ENCODE measurements around the gene CCDC59.

DNA sequence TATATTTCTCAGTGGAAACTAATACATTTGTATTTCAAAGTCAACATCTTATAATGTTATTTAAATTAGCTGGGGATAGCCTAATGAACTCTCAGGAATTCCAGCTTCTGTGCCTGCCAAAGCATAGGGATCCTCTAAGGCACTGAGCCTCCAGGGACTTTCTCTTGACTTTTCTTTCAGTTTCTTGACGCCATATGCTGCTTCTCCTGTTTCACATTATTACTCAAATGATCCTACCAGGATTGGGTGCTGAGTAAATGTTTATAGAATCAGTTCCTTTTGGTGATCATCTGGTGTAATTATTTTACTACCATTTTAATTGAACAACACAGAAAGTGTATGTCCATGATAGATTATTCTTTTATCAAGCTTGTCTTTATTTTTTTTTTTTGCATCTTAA, 8.0 kb upstream of the CCDC59 start:
- TF ChIP-seq, protein P1, sequence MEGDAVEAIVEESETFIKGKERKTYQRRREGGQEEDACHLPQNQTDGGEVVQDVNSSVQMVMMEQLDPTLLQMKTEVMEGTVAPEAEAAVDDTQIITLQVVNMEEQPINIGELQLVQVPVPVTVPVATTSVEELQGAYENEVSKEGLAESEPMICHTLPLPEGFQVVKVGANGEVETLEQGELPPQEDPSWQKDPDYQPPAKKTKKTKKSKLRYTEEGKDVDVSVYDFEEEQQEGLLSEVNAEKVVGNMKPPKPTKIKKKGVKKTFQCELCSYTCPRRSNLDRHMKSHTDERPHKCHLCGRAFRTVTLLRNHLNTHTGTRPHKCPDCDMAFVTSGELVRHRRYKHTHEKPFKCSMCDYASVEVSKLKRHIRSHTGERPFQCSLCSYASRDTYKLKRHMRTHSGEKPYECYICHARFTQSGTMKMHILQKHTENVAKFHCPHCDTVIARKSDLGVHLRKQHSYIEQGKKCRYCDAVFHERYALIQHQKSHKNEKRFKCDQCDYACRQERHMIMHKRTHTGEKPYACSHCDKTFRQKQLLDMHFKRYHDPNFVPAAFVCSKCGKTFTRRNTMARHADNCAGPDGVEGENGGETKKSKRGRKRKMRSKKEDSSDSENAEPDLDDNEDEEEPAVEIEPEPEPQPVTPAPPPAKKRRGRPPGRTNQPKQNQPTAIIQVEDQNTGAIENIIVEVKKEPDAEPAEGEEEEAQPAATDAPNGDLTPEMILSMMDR (IDR thresholded peaks at IDR 0.05 in 2 of 3, conservative IDR thresholded peaks at IDR 0.05 in 1 of 3; ENCODE audit: borderline replicate concordance in 1 of 3, insufficient read depth in 1 of 3, low read depth in 2 of 3, low read length in 2 of 3), result no peak
- TF ChIP-seq CEBPB (IDR thresholded peaks at IDR 0.05; ENCODE audit: low read depth) (no peak), RAD21 (IDR thresholded peaks at IDR 0.05; ENCODE audit: low read depth) (no peak), EZH2 (IDR thresholded peaks at IDR 0.05) (no peak), CBX3 (IDR thresholded peaks at IDR 0.05; ENCODE audit: low read depth) (no peak), SIN3A (IDR thresholded peaks at IDR 0.05; ENCODE audit: low read depth) (no peak), POLR2A (IDR thresholded peaks at IDR 0.05; ENCODE audit: borderline replicate concordance, extremely low read depth, insufficient read depth, insufficient read length) (no peak), POLR2AphosphoS5 (IDR thresholded peaks at IDR 0.05; ENCODE audit: low read depth, low read length) (no peak), ZFX (IDR thresholded peaks at IDR 0.05) (no peak), ELF1 (IDR thresholded peaks at IDR 0.05; ENCODE audit: borderline replicate concordance, low read depth) (no peak), TCF7L2 (IDR thresholded peaks at IDR 0.05; ENCODE audit: borderline replicate concordance, extremely low read depth, insufficient read depth, insufficient read length) (no peak), EGR1 (IDR thresholded peaks at IDR 0.05; ENCODE audit: low read depth) (no peak)
- TF ChIP-seq, protein P2, sequence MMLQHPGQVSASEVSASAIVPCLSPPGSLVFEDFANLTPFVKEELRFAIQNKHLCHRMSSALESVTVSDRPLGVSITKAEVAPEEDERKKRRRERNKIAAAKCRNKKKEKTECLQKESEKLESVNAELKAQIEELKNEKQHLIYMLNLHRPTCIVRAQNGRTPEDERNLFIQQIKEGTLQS (IDR thresholded peaks at IDR 0.05), result no peak
- TF ChIP-seq, protein P3, sequence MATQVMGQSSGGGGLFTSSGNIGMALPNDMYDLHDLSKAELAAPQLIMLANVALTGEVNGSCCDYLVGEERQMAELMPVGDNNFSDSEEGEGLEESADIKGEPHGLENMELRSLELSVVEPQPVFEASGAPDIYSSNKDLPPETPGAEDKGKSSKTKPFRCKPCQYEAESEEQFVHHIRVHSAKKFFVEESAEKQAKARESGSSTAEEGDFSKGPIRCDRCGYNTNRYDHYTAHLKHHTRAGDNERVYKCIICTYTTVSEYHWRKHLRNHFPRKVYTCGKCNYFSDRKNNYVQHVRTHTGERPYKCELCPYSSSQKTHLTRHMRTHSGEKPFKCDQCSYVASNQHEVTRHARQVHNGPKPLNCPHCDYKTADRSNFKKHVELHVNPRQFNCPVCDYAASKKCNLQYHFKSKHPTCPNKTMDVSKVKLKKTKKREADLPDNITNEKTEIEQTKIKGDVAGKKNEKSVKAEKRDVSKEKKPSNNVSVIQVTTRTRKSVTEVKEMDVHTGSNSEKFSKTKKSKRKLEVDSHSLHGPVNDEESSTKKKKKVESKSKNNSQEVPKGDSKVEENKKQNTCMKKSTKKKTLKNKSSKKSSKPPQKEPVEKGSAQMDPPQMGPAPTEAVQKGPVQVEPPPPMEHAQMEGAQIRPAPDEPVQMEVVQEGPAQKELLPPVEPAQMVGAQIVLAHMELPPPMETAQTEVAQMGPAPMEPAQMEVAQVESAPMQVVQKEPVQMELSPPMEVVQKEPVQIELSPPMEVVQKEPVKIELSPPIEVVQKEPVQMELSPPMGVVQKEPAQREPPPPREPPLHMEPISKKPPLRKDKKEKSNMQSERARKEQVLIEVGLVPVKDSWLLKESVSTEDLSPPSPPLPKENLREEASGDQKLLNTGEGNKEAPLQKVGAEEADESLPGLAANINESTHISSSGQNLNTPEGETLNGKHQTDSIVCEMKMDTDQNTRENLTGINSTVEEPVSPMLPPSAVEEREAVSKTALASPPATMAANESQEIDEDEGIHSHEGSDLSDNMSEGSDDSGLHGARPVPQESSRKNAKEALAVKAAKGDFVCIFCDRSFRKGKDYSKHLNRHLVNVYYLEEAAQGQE (IDR thresholded peaks at IDR 0.05; ENCODE audit: low read depth), result no peak
